H1 (cell line): ENCODE results near the gene PTDSS2. TPM values are rescaled to one million over a fixed set of nuclear protein-coding genes. Genes with fewer than 3 reads are reported as not detected.

Experiments
- CTCF ChIA-PET: fragments of 300-600 bp; sonication (Branson Sonifier 250); formaldehyde crosslinking; loops from one replicate; lab custom pipeline; 2021; ENCODE audit not compliant: partially characterized antibody; lab: Charles Lee
- POLR2A ChIA-PET: fragments of 300-600 bp; sonication (Branson Sonifier 250); formaldehyde crosslinking; loops from one replicate; lab custom pipeline; 2021; ENCODE audit warnings: inconsistent platforms; ENCODE audit not compliant: partially characterized antibody; lab: Charles Lee
- DNase-seq, 2 experiments: peaks; one replicate each; pipeline versions ENCODE4 v3.0.0 to v3.0.0-alpha.2; 2010 to 2022; ENCODE audit warnings: low spot score in 2 of 2, low read depth in 1 of 2, mixed read lengths in 1 of 2
- FAIRE-seq: peaks from 2 replicates; lab custom pipeline; 2011; peaks lifted over from hg19 to GRCh38; lab: Jason Lieb, UNC
- H2AFZ ChIP-seq: 2 replicates; pipeline ENCODE4 v1.8.1; 2012; ENCODE audit warnings: low read length, inconsistent platforms
- H2AK5ac ChIP-seq: 2 replicates; pipeline ENCODE4 v1.6.1; 2013; ENCODE audit warnings: low read depth, low read length
- H2BK120ac ChIP-seq: replicated peaks from 2 replicates; pipeline ENCODE3; 2013; ENCODE audit warnings: low read depth, low read length, inconsistent platforms
- H2BK12ac ChIP-seq: 2 replicates; pipeline ENCODE4 v1.6.1; 2013; ENCODE audit warnings: low read depth, low read length
- H2BK15ac ChIP-seq: 2 replicates; pipeline ENCODE4 v1.6.1; 2013; ENCODE audit warnings: low read length
- H2BK20ac ChIP-seq: 2 replicates; pipeline ENCODE4 v1.6.1; 2013; ENCODE audit warnings: low read length
- H2BK5ac ChIP-seq: 2 replicates; pipeline ENCODE4 v1.6.1; 2013; ENCODE audit warnings: low read depth, low read length
- H3K14ac ChIP-seq: 2 replicates; pipeline ENCODE4 v1.6.1; 2013; ENCODE audit warnings: inconsistent platforms; ENCODE audit not compliant: insufficient read length
- H3K18ac ChIP-seq: 2 replicates; pipeline ENCODE4 v1.6.1; 2013; ENCODE audit warnings: low read length; ENCODE audit errors: extremely low read depth
- H3K23ac ChIP-seq: 2 replicates; pipeline ENCODE4 v1.6.1; 2013; ENCODE audit warnings: inconsistent platforms; ENCODE audit not compliant: insufficient read length
- H3K23me2 ChIP-seq: 2 replicates; pipeline ENCODE4 v1.6.1; 2013; ENCODE audit warnings: low read depth, low read length
- H3K27ac ChIP-seq: 2 replicates; pipeline ENCODE4 v1.6.1; 2011; ENCODE audit warnings: low read depth, low read length, inconsistent platforms
- H3K27me3 ChIP-seq, 4 experiments: replicated peaks in 1 of 4; 1 replicate in 1 of 4; 2 replicates in 3 of 4; pipeline versions ENCODE4 v1.6.1 to v1.8.1; 2011 to 2013; ENCODE audit warnings: low read length in 3 of 4, mild to moderate bottlenecking in 3 of 4, inconsistent platforms in 2 of 4, mixed read lengths in 2 of 4, moderate library complexity in 1 of 4; ENCODE audit not compliant: control insufficient read depth in 3 of 4, insufficient read depth in 3 of 4; ENCODE audit errors: extremely low read depth in 1 of 4
- H3K36me3 ChIP-seq, 4 experiments: 2 replicates each; pipeline versions ENCODE4 v1.6.1 to v1.8.1; 2011 to 2013; ENCODE audit warnings: mild to moderate bottlenecking in 4 of 4, low read length in 3 of 4, moderate library complexity in 2 of 4, control low read depth in 1 of 4, inconsistent platforms in 1 of 4; ENCODE audit not compliant: insufficient read depth in 4 of 4, control insufficient read depth in 2 of 4
- H3K4ac ChIP-seq: replicated peaks from 2 replicates; pipeline ENCODE3; 2013; ENCODE audit warnings: low read length, low read depth, mixed read lengths, inconsistent platforms; ENCODE audit not compliant: insufficient read length
- H3K4me1 ChIP-seq, 4 experiments: replicated peaks in 1 of 4; 1 replicate in 1 of 4; 2 replicates in 3 of 4; pipeline versions ENCODE4 v1.6.1 to v1.8.1; 2011 to 2013; ENCODE audit warnings: low read length in 3 of 4, inconsistent platforms in 2 of 4, mixed read lengths in 1 of 4; ENCODE audit not compliant: insufficient read depth in 4 of 4, control insufficient read depth in 3 of 4
- H3K4me2 ChIP-seq, 2 experiments: 2 replicates each; pipeline versions ENCODE4 v1.6.1 to v1.8.1; 2011 to 2013; ENCODE audit warnings: low read depth in 2 of 2, low read length in 2 of 2, control low read depth in 1 of 2, inconsistent platforms in 1 of 2, mild to moderate bottlenecking in 1 of 2; ENCODE audit not compliant: insufficient read depth in 1 of 2
- H3K4me3 ChIP-seq, 4 experiments: fragments of 200-600, 300-600 bp in 1 of 4; sonication (generic), shearing (Covaris generic), sonication (Bioruptor Twin) in 1 of 4; 2 replicates each; pipeline versions ENCODE4 v1.5.1 to v1.8.1; 2011 to 2016; ENCODE audit warnings: low read length in 4 of 4, low read depth in 3 of 4, control low read depth in 2 of 4, inconsistent platforms in 2 of 4, mild to moderate bottlenecking in 2 of 4, mixed read lengths in 1 of 4, moderate library complexity in 1 of 4; ENCODE audit not compliant: insufficient read depth in 2 of 4; ENCODE audit errors: extremely low read depth in 1 of 4
- H3K56ac ChIP-seq: replicated peaks from 2 replicates; pipeline ENCODE3; 2013; ENCODE audit warnings: low read depth, mild to moderate bottlenecking, mixed read lengths, low read length, inconsistent platforms; ENCODE audit not compliant: insufficient read length
- H3K79me1 ChIP-seq: 2 replicates; pipeline ENCODE4 v1.6.1; 2013; ENCODE audit warnings: low read depth, low read length, control low read depth
- H3K79me2 ChIP-seq, 2 experiments: 2 replicates each; pipeline versions ENCODE4 v1.6.1 to v1.8.1; 2012 to 2013; ENCODE audit warnings: low read length in 2 of 2, mild to moderate bottlenecking in 2 of 2, inconsistent platforms in 1 of 2; ENCODE audit not compliant: insufficient read depth in 2 of 2, control insufficient read depth in 1 of 2
- H3K9ac ChIP-seq, 4 experiments: replicated peaks in 1 of 4; 1 replicate in 1 of 4; 2 replicates in 3 of 4; pipeline versions ENCODE4 v1.6.1 to v1.8.1; 2011 to 2013; ENCODE audit warnings: low read depth in 3 of 4, low read length in 3 of 4, control low read depth in 2 of 4, mild to moderate bottlenecking in 2 of 4, moderate library complexity in 2 of 4, inconsistent platforms in 1 of 4; ENCODE audit errors: extremely low read depth in 1 of 4
- H3K9me3 ChIP-seq, 2 experiments: 2 replicates each; pipeline versions ENCODE4 v1.6.1 to v1.8.1; 2012 to 2013; ENCODE audit warnings: mild to moderate bottlenecking in 2 of 2, moderate library complexity in 2 of 2, control low read depth in 1 of 2, inconsistent platforms in 1 of 2, low read depth in 1 of 2, low read length in 1 of 2, mixed read lengths in 1 of 2; ENCODE audit not compliant: insufficient read depth in 2 of 2
- H4K20me1 ChIP-seq, 2 experiments: replicated peaks in 1 of 2; 2 replicates each; pipeline versions ENCODE3 to v1.8.1; 2011 to 2013; ENCODE audit warnings: inconsistent platforms in 2 of 2, low read length in 2 of 2, mild to moderate bottlenecking in 1 of 2; ENCODE audit not compliant: insufficient read depth in 2 of 2, control insufficient read depth in 1 of 2
- H4K5ac ChIP-seq: 2 replicates; pipeline ENCODE4 v1.6.1; 2013; ENCODE audit warnings: low read length, low read depth, mixed read lengths, inconsistent platforms; ENCODE audit not compliant: insufficient read length
- H4K8ac ChIP-seq: 2 replicates; pipeline ENCODE4 v1.8.0; 2013; ENCODE audit warnings: mild to moderate bottlenecking, moderate library complexity, low read length, inconsistent platforms; ENCODE audit not compliant: insufficient read depth; ENCODE audit errors: extremely low read depth
- H4K91ac ChIP-seq: replicated peaks from 2 replicates; pipeline ENCODE3; 2013; ENCODE audit warnings: low read length, mixed read lengths, inconsistent platforms; ENCODE audit not compliant: insufficient read length
- ATF2 ChIP-seq: IDR thresholded peaks from 2 replicates; pipeline ENCODE4 v1.6.1; 2012; ENCODE audit warnings: low read length, inconsistent platforms
- CBX8 ChIP-seq: fragments of 300-800, 300-1000 bp; sonication (generic); IDR thresholded peaks from 2 replicates; pipeline ENCODE4 v1.7.1; 2016; ENCODE audit warnings: low read depth, low read length, borderline replicate concordance
- CHD1 ChIP-seq: IDR thresholded peaks from 2 replicates; pipeline ENCODE4 v1.6.1; 2012; ENCODE audit warnings: low read depth, low read length, improper control_type of control experiment
- EP300 ChIP-seq, 2 experiments: IDR thresholded peaks; 1 replicate in 1 of 2; 2 replicates in 1 of 2; pipeline ENCODE4 v1.6.1; 2011 to 2012; ENCODE audit warnings: low read depth in 2 of 2, low read length in 2 of 2, mild to moderate bottlenecking in 2 of 2, borderline replicate concordance in 1 of 2, inconsistent platforms in 1 of 2, moderate library complexity in 1 of 2
- FOSL1 ChIP-seq: IDR thresholded peaks from 2 replicates; pipeline ENCODE4 v1.6.1; 2011; ENCODE audit warnings: mild to moderate bottlenecking, low read depth, low read length, moderate library complexity; ENCODE audit not compliant: insufficient read depth
- KDM5A ChIP-seq: fragments of 200-600 bp; IDR thresholded peaks from 2 replicates; pipeline ENCODE4 v1.7.1; 2012; ENCODE audit warnings: mild to moderate bottlenecking, low read length, inconsistent platforms, mixed read lengths
- RNF2 ChIP-seq: fragments of 200-900, 300-1000 bp; sonication (generic); IDR thresholded peaks from 2 replicates; pipeline ENCODE4 v1.7.1; 2016; ENCODE audit warnings: borderline replicate concordance, low read depth, mild to moderate bottlenecking, antibody characterized with exemption, low read length; ENCODE audit not compliant: poor library complexity, severe bottlenecking; ENCODE audit errors: missing control alignments
- SAP30 ChIP-seq: fragments of 300-600 bp; sonication (generic); IDR thresholded peaks from 2 replicates; pipeline ENCODE4 v1.7.1; 2012; ENCODE audit warnings: low read length, moderate library complexity, mild to moderate bottlenecking, inconsistent platforms; ENCODE audit not compliant: insufficient read depth, insufficient replicate concordance
- SP2 ChIP-seq: IDR thresholded peaks from 2 replicates; pipeline ENCODE4 v1.6.1; 2012; ENCODE audit warnings: mild to moderate bottlenecking, low read length, inconsistent platforms
- SRF ChIP-seq: IDR thresholded peaks from 2 replicates; pipeline ENCODE4 v1.6.1; 2011; ENCODE audit warnings: mild to moderate bottlenecking, low read depth, low read length, moderate library complexity
- TAF1 ChIP-seq: IDR thresholded peaks from 2 replicates; pipeline ENCODE4 v1.6.1; 2011; ENCODE audit warnings: mild to moderate bottlenecking, low read depth, low read length
- TAF7 ChIP-seq: optimal IDR thresholded peaks from 2 replicates; pipeline ENCODE3; 2011; ENCODE audit warnings: low read depth, mild to moderate bottlenecking, inconsistent platforms, low read length, moderate library complexity, borderline replicate concordance
- WGBS, 2 experiments: shearing (Covaris generic) in 1 of 2; methylation state at CpG; one replicate each; pipeline versions ENCODE4 v1.1.6 to v1.1.7; 2013 to 2015; ENCODE audit warnings: low lambda C conversion rate in 2 of 2, mixed read lengths in 2 of 2, inconsistent platforms in 1 of 2, low coverage in 1 of 2, missing lambda C conversion rate in 1 of 2; ENCODE audit not compliant: insufficient replicate concordance in 2 of 2, insufficient coverage in 1 of 2, insufficient read length in 1 of 2; ENCODE audit errors: extremely low coverage in 1 of 2, missing lambda C conversion rate in 1 of 2; 5-methylcytosine and 5-hydroxymethylcytosine counted together
- polyA plus RNA-seq, 7 experiments: library from polyadenylated mRNA; depleted of rRNA in 3 of 7; stranded (reverse) in 5 of 7; unstranded in 2 of 7; fragments of >200 nt in 5 of 7; fragments of 200-250 nt in 2 of 7; gene quantifications; 1 replicate in 5 of 7; 2 replicates in 1 of 7; 4 replicates in 1 of 7; pipeline versions ENCODE4 v1.2.1 to v1.2.3, GENCODE V29; 2011 to 2013; ENCODE audit warnings: missing spikeins in 2 of 7, mixed read lengths in 2 of 7
- total RNA-seq: library from RNA; stranded (reverse); fragmentation: NEBNext Ultra II Directional; extraction: Animal tissue kit (Norgen Biotek cat#: 25700); gene quantifications from 2 replicates; pipeline ENCODE4 v1.2.1, GENCODE V29; 2021

PTDSS2 gene
- total and polyA plus RNA-seq, 2 of the 8 experiments (the other 6 are each of a cell fraction or from before 2014, with no cell fraction given): 48.7 to 68.2 TPM

- no peak overlapping the region for H2AK5ac ChIP-seq
- 96% methylated on average over 24 of the region's 27 CpGs; no CpG with 5 or more reads in 1 of the 2 experiments for WGBS, 2 experiments
- H3K9me3 ChIP-seq: no peaks in the 10 kb centered on the region
- TF ChIP-seq EP300 (IDR thresholded peaks at IDR 0.05; ENCODE audit: borderline replicate concordance in 1 of 2, low read depth in 2 of 2, low read length in 2 of 2) (no peak), TAF7 (no peak), SRF (no peak), ATF2 (no peak), FOSL1 (no peak), CBX8 (no peak), CHD1 (no peak), KDM5A (no peak), RNF2 (no peak), TAF1 (no peak), SAP30 (no peak), SP2 (no peak)
Measured at GRCh38 chr11:429391-429790, 20.7 kb upstream of the PTDSS2 start.

More at GRCh38 chr11:429391-429790, 20.7 kb upstream of the PTDSS2 start:
- Histone ChIP-seq H4K20me1 (no peaks in the 10 kb centered on the region), H2BK5ac (peak overlapping the region; percentile 24; the same call in 1 of the 2 replicates), H3K4me3 (no peak overlapping the region), H2AFZ (no peak overlapping the region), H4K5ac (no peak overlapping the region), H3K14ac (no peak overlapping the region), H4K91ac (no peak overlapping the region), H3K79me2 (no peaks in the 10 kb centered on the region), H3K23ac (no peak overlapping the region), H3K27me3 (no peaks in the 10 kb centered on the region), H2BK20ac (no peak overlapping the region), H3K79me1 (no peaks in the 10 kb centered on the region), H2BK15ac (no peak overlapping the region), H3K27ac (no peak overlapping the region), H3K9ac (no peak overlapping the region), H2BK12ac (no peak overlapping the region), H4K8ac (no peak overlapping the region), H3K23me2 (no peaks in the 10 kb centered on the region), H3K4ac (no peak overlapping the region), H3K18ac (no peak overlapping the region), H2BK120ac (no peak overlapping the region), H3K4me1 (no peaks in the 10 kb centered on the region; a peak in 1 of 7 replicates), H3K4me2 (no peak overlapping the region), H3K56ac (no peak overlapping the region), H3K36me3 (no peaks in the 10 kb centered on the region)
- DNase-seq (no peak), FAIRE-seq (no peak)
- ChIA-PET CTCF (interaction anchor here (0.5 to 0.6 kb wide), 2 partner anchors 89 kb away, joined by 3 read pairs; no protein-coding TSS in a partner anchor), POLR2A (no interaction called here)
